RWPE1 (cell line): Measurements from ENCODE around the gene SNX20.
A peak's percentile ranks its signal among the peaks of the same experiment; 100 is the strongest.

Source experiments
- CTCF ChIA-PET: fragments of 350-600 bp; sonication (Branson Sonifier 250); formaldehyde crosslinking; extraction: SDS; loops from one replicate; lab custom pipeline; 2021; lab: Yijun Ruan, JAX
- POLR2A ChIA-PET: fragments of 400-600 bp; formaldehyde crosslinking; extraction: SDS; loops from one replicate; lab custom pipeline; 2020; ENCODE audit warnings: antibody characterized with exemption; ENCODE audit not compliant: low non-redundant PET; lab: Yijun Ruan, JAX
- DNase-seq: peaks from one replicate; pipeline ENCODE4 v3.0.0; 2012; ENCODE audit warnings: low spot score
- H3K27ac ChIP-seq: fragments of 450-650 bp; 2 replicates; pipeline ENCODE4 v1.5.1; 2017
- CTCF ChIP-seq: fragments of 450-650 bp; conservative IDR thresholded peaks from 2 replicates; pipeline ENCODE4 v1.5.1; 2017; ENCODE audit warnings: low read depth, mild to moderate bottlenecking

Gene SNX20

GRCh38 chr16:50692999-50693781 lies 12.1 kb upstream of the SNX20 start, which contains the start of gene NOD2:
NOD2 (plus strand) TSS chr16:50693606; CDS start chr16:50699496, 5,890 bp downstream.
- no peak within 1 kb of the TSS for H3K27ac ChIP-seq
- POLR2A ChIA-PET, result no interaction called here
- CTCF ChIA-PET, result interaction anchor here (0.6 kb wide), 1 partner anchor 146 kb away, joined by 3 read pairs; no protein-coding TSS in a partner anchor
- no peak for TF ChIP-seq CTCF
- DNase-seq, result peak; percentile 54

DNA sequence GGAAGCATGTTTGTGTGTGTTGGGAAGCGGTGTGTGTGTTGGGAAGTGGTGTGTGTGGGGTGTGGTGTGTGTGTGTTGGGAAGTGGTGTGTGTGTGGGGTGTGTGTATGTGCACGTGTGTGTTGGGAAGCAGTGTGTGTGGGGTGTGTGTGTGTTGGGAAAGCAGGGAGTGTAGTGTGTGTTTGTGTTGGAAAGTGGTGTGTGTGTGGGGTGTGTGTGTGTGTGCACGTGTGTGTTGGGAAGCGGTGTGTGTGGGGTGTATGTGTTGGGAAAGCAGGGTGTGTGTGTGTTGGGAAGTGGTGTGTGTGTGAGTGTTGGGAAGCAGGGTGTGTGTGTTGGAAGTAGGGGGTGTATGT lies 11.5 kb upstream of the SNX20 start:
- POLR2A ChIA-PET, result no interaction called here
- CTCF ChIA-PET, result no interaction called here
- no peak overlapping the region for H3K27ac ChIP-seq
- TF ChIP-seq CTCF, result no peak
- no peak for DNase-seq

- no peak for DNase-seq
- no peak for TF ChIP-seq CTCF
- CTCF ChIA-PET, result no interaction called here
These were observed 9.1 kb upstream of the SNX20 start for GRCh38 chr16:50690177-50690576.

GRCh38 chr16:50688867-50689266 lies 7.8 kb upstream of the SNX20 start:
- no peak overlapping the region for H3K27ac ChIP-seq
- ChIA-PET POLR2A (no interaction called here), CTCF (no interaction called here)
- no peak for DNase-seq
- no peak for TF ChIP-seq CTCF

More at GRCh38 chr16:50690177-50690576, 9.1 kb upstream of the SNX20 start:
- POLR2A ChIA-PET, result no interaction called here
- no peak overlapping the region for H3K27ac ChIP-seq

DNA sequence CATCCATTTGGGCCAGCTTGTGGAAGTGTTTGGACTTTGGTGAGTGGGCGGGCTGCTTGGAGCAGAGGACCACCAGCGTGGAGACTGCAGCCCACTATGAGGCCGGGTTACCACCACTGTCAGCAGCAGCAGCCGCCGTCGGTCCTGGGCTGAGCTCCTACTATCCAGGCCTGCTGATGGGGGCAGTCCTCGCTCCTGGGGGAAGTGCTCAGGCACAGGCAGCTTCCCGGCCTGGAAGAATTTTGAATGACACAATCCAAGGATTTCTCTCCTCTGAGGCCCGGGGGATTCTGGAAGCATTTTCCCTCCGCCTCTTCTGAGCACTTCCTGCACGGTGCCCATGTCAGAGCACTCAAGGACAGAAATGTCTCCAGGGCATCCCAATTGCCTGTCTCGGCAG lies 7.0 kb upstream of the SNX20 start:
- ChIA-PET CTCF (interaction anchor here (0.6 kb wide), 1 partner anchor 12 kb away, joined by 4 read pairs; no protein-coding TSS in a partner anchor), POLR2A (no interaction called here)
- no peak for DNase-seq
- H3K27ac ChIP-seq, result no peak overlapping the region
- no peak for TF ChIP-seq CTCF

DNA sequence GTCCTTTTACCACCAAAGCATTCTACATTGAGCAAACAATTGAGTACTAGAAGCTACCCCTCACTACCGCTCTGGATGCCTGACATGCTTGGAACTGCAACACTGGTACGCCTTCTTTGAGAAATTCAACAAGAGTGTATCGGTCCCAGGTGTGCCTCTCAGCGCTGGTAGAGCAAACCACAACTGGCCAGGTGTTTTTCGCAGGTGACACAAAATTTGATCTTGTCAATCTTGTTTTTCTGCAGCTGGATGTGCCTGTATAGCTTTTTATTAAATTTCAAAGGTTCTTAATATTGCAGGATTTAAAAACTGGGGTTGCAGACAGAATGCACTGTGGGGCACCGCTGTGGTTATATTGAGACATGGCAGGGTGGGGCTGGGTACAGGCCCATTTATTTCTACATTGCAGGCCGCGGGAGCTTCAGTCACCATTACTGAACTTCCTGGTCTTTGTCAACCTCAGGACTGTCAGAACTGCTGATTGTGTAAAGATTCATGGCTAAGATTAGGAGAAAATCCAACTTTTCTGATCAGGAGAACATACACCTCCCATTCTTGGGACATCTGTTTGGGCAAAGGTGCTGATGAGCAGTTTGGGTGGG lies 4.5 kb upstream of the SNX20 start:
- no peak for TF ChIP-seq CTCF
- CTCF ChIA-PET, result interaction anchor here (0.7 kb wide), 1 partner anchor 163 kb away, joined by 4 read pairs; no protein-coding TSS in a partner anchor
- no peak for DNase-seq
- POLR2A ChIA-PET, result no interaction called here
- H3K27ac ChIP-seq, result no peak overlapping the region; the same call in 1 of the 2 replicates
